HG02981 (cell line): ENCODE measurements around the gene TMEM141.
"Not testable (repeated sequence)": the region's sequence is repeated elsewhere in the genome, so short reads cannot be mapped to it uniquely, and the experiment has no call there.

Experiments
- ATAC-seq: cut with Tn5 transposase; IDR thresholded peaks from one replicate; pipeline ENCODE4 v1.9.1; 2021; ENCODE audit warnings: mild to moderate bottlenecking, moderate library complexity; ENCODE audit not compliant: unreplicated experiment

The TMEM141 gene

GRCh38 chr9:136793086-136793946, 2.2 kb downstream of the TMEM141 start:
- ATAC-seq: no peak

- no peak for ATAC-seq
Measured at GRCh38 chr9:136794281-136794999, 3.3 kb downstream of the TMEM141 start.

GRCh38 chr9:136795000-136795348, 3.8 kb downstream of the TMEM141 start:
- ATAC-seq: no peak

GRCh38 chr9:136796238-136796774, 5.2 kb downstream of the TMEM141 start, which contains the start of gene CCDC183:
Gene CCDC183 (plus strand): TSS chr9:136796338. CDS start chr9:136796398, 60 bp downstream.
- ATAC-seq: no peak

- ATAC-seq: not testable (repeated sequence)
Measured at GRCh38 chr9:136796775-136797347, 5.7 kb downstream of the TMEM141 start.

- no peak for ATAC-seq
Measured at GRCh38 chr9:136798708-136799078, 7.5 kb downstream of the TMEM141 start.

GRCh38 chr9:136799079-136799853, 8.1 kb downstream of the TMEM141 start:
- ATAC-seq: no peak

- no peak for ATAC-seq
Measured at GRCh38 chr9:136799854-136800657, 8.9 kb downstream of the TMEM141 start.

- ATAC-seq: no peak
Measured at GRCh38 chr9:136802321-136802720, 11.2 kb downstream of the TMEM141 start.

GRCh38 chr9:136803009-136803550, 11.9 kb downstream of the TMEM141 start:
- not testable (repeated sequence) for ATAC-seq

GRCh38 chr9:136803551-136804508, 12.7 kb downstream of the TMEM141 start:
- no peak for ATAC-seq

GRCh38 chr9:136804509-136805206, 13.5 kb downstream of the TMEM141 start:
- ATAC-seq: no peak

- no peak for ATAC-seq
Measured at GRCh38 chr9:136805207-136805740, 14.1 kb downstream of the TMEM141 start.

- ATAC-seq: no peak
Measured at GRCh38 chr9:136806067-136806466, 14.9 kb downstream of the TMEM141 start.

GRCh38 chr9:136806631-136807201, 15.6 kb downstream of the TMEM141 start:
- ATAC-seq: no peak

GRCh38 chr9:136807281-136808074, 16.3 kb downstream of the TMEM141 start, which contains the start of gene RABL6:
Gene RABL6 (plus strand): TSS chr9:136807948. CDS start chr9:136808197, 249 bp downstream.
- peak; percentile 62 for ATAC-seq
